NCI-H774 (cell line): ENCODE data around the gene PLOD3.

Experiments used
- DNase-seq: peaks from one replicate; lab custom pipeline; 2025; lab: John Stamatoyannopoulos, UW

The PLOD3 gene

GRCh38 chr7:101239191-101239950 lies 22.0 kb upstream of the PLOD3 start:
- DNase-seq, result no peak

- no peak for DNase-seq
Measured at GRCh38 chr7:101238226-101239182, 21.1 kb upstream of the PLOD3 start.

DNA sequence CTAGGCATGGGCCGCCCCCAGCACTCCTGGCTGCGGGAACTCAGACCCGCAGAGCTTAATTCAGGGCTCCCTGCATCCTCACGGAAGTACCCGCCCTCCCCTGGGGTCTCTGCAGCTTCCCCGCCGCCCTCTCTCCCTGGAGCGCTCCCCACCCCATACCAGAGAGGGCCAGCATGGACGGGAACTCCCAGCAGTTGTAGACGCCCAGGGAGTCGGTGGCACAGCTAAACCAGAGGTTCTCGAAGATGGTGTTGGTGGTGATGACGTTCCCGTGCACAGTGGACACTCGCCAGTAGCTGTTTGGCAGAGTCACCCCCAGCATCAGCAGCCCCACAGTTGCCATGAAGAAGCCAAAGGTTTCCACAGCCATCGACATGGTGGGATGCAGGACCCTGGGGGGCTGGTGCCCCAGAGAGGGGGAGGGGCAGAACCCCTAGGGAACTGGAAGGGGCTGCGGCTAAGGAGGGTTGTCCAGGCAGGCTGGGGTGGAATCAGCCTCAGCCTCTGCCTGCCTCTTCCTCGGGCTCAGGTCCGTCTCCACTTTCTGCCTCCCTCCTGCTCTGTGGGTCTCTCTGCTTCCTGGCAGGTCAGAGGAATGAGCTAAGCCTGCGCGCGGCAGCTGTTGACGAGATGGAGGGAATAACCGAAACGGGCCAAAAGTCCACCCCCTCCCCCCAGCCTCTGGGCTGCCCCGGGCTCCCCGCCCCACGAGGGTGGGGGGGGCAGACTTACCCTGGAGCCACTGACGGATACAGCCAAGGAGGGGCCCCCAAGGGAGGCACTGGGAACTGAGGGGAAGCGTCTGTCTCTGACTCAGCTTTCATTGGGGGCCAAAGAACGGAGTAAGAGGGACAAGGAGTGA lies 20.1 kb upstream of the PLOD3 start, which contains the start of gene CLDN15:
Gene CLDN15, minus strand, starts transcription at position 597 of the 862 bp plus-strand sequence. Its CDS starts 221 bp downstream, at position 376.
- no peak for DNase-seq

- no peak for DNase-seq
Measured at GRCh38 chr7:101236292-101236835, 19.0 kb upstream of the PLOD3 start.

DNA sequence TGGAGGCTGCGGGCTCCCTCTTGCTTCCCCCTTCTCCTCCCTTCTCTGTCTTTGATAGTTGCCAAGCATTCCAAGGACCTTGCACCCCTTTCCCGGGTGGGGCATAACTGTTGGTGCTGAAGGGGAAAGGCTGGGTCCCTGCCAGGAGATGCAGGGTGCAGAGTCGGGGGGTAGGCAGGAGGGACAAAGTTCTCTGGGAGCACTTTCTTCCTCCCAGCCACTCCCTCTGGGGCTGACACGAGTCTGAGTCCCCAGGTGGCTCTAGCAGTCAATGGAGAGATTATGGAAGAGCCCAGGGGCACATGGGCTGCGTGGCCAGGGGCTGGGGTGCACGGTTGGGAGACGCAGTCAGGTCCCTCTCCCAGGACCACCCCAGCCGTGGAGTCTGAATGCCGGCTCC lies 18.1 kb upstream of the PLOD3 start:
- no peak for DNase-seq

GRCh38 chr7:101235050-101235449 lies 17.7 kb upstream of the PLOD3 start:
- DNase-seq, result no peak

GRCh38 chr7:101234636-101235035 lies 17.3 kb upstream of the PLOD3 start:
- no peak for DNase-seq

GRCh38 chr7:101233907-101234547 lies 16.6 kb upstream of the PLOD3 start:
- DNase-seq, result no peak

GRCh38 chr7:101232141-101232850 lies 14.9 kb upstream of the PLOD3 start:
- peak; percentile 76 for DNase-seq

GRCh38 chr7:101231644-101232043 lies 14.3 kb upstream of the PLOD3 start:
- no peak for DNase-seq

DNA sequence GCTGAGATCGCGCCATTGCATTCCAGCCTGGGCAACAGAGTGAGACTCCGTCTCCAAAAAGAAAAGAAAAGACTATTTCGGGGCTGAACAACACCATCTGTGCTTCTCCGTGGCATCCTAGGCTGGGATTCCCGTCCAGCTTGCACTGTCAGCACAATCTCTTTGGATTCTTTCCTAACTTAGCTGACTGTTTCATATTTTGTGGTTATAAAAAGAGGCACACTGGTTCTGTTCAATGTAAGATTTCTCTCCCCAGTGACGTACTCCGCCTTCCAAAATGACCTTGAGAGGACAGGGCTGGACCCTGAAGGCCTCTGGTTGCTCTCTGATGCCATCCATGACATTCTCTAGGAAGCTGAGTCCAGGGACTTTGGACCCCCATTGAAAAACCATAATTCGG lies 9.3 kb upstream of the PLOD3 start:
- no peak for DNase-seq

GRCh38 chr7:101225650-101226049 lies 8.3 kb upstream of the PLOD3 start:
- DNase-seq, result no peak

GRCh38 chr7:101223528-101223927 lies 6.1 kb upstream of the PLOD3 start:
- no peak for DNase-seq

- no peak for DNase-seq
Measured at GRCh38 chr7:101222275-101222830, 5.0 kb upstream of the PLOD3 start.

GRCh38 chr7:101220295-101220694 lies 2.9 kb upstream of the PLOD3 start:
- DNase-seq, result no peak

DNA sequence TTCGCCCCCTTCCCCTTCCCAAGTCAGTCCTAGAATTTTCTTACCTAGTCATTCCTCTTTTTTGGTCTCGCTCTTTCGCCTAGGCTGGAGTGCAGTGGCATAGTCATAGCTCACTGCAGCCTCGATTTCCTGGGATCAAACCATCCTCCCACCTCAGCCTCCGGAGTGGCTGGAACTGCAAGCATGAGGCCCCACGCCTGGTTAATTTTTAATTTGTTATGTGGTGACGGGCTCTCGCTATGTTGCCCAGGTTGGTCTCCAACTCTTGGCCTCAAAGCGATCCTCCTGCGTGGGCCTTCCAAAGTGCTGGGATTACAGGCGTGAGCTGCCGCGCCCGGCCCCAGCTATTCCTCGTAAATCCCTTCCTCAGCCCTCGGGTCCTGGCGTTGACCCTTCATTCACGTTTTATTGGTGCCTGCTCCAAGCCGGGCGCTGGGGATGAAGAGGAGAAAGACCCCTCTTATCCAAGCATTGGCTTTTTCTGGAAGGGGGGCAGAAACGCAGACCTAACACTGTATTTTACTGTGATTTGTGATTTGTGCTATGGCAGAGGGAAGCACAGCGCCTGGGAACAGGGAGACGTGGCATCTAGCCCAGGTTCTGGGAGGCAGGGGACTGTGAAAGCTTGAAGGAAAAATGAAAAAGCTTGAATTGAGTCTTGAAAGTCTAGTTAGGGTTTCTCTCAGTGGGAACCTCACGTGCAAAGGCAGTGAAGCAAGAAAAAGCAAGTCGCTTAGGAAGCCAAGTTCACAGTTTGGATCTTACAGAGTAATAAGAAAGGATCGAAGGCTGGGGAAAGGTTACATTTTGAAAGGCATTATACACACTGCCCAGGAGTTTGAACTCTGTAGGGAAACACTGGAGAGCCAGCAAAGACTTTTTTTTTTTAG lies 1.1 kb upstream of the PLOD3 start:
- DNase-seq, result no peak

GRCh38 chr7:101216860-101217387 lies 457 bp downstream of the PLOD3 start:
- DNase-seq, result no peak

DNA sequence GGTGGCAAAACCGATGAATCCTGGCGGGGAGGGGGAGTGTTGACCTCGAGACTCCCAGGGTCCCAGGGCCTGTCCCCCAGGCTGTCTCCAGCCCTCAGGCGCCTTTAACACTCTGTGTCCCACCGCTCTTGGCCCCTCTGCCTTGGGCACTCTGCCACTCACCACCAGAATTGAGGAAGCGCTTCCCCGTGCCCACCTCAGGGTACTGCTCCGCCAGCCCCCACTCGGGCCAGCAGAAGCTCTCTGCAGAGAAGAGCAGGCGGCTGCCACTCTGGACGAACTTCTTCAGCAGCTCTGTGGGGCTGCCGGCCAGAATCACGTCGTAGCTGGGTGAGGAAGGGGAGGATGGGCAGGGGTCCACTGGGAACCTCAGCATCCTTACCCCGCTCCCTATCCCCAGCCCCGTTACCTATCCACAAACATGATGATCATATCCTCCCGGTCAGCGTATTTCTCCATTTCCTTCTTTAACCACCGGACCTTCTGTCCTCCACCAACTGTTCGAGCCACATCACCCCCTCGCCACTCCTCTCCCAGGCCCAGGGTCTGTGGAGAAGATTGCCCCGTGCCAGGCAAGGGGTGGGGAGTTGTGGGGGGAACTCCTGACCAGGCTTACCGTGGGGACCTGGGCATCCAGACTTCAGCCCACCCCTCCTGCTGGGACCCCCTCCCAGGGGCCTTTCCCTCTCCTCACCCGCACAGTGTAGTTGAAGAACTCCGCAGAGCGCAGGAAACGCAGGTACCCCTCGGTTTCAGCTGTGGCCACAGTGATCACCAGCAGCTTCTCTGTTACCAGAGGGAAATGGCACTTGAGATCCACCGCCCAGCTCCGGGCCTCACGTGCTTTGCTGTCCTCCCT lies 1.2 kb downstream of the PLOD3 start:
- no peak for DNase-seq
